ENCODE results near the gene PAX9. TPM values are rescaled to one million over a fixed set of nuclear protein-coding genes. Genes with fewer than 3 reads are reported as not detected.

The PAX9 gene
- total RNA-seq, 4 donors from 2014 or later = 0.26 to 0.98 (median 0.29) TPM; not detected in 1

DNA sequence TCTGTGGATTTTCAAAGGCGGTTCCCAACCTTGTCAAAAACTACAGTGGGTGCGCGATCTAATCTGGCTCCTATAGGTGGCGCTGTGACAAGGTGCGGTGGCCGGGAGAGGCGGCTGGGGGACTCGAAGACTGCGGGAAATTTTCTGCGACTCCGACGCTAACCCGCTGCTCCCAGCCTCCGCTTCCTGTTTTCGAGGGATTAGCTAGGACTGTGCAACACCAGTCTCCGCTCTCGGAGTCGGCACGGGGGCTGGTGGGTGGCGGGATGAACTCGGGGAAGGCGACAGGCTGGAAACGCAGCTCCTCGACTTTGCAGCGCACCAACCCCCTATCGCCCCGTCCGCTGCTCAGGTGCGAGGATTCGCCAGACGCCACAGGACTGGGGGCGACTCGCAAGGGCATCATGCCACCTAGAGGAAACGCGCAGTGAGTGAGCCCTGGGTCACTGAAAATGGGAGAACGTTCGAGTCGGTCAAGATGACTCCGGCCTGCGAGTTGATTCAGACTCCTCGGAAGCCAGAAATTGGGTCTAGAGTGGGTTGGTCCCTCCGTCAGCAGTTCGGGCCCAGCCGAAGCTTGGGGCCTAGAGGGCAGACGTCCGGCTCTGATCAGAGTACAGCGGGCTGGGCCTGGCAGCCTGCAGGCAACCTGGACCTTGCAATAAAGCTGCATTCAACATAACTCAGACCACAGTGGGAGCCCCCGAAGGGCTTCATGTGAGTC lies 5.5 kb upstream of the PAX9 start:
- intact Hi-C loops (cut with DNase I; ENCODE audit: low total_unique reads) = no loop called here
- no peak overlapping the region for H3K27ac ChIP-seq
- no peak for TF ChIP-seq POLR2A (IDR thresholded peaks at IDR 0.05)
- TF ChIP-seq, protein P1, sequence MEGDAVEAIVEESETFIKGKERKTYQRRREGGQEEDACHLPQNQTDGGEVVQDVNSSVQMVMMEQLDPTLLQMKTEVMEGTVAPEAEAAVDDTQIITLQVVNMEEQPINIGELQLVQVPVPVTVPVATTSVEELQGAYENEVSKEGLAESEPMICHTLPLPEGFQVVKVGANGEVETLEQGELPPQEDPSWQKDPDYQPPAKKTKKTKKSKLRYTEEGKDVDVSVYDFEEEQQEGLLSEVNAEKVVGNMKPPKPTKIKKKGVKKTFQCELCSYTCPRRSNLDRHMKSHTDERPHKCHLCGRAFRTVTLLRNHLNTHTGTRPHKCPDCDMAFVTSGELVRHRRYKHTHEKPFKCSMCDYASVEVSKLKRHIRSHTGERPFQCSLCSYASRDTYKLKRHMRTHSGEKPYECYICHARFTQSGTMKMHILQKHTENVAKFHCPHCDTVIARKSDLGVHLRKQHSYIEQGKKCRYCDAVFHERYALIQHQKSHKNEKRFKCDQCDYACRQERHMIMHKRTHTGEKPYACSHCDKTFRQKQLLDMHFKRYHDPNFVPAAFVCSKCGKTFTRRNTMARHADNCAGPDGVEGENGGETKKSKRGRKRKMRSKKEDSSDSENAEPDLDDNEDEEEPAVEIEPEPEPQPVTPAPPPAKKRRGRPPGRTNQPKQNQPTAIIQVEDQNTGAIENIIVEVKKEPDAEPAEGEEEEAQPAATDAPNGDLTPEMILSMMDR (IDR thresholded peaks at IDR 0.05) = no peak
- H3K4me1 ChIP-seq = no peaks in the 10 kb centered on the region
- H3K4me3 ChIP-seq = no peak overlapping the region
- peaks cover 15 to 79% of the 10 kb centered on the region in 2 donors for H3K27me3 ChIP-seq
- DNase-seq = no peak
- H3K9me3 ChIP-seq = no peaks in the 10 kb centered on the region
- no peaks in the 10 kb centered on the region for H3K36me3 ChIP-seq

DNA sequence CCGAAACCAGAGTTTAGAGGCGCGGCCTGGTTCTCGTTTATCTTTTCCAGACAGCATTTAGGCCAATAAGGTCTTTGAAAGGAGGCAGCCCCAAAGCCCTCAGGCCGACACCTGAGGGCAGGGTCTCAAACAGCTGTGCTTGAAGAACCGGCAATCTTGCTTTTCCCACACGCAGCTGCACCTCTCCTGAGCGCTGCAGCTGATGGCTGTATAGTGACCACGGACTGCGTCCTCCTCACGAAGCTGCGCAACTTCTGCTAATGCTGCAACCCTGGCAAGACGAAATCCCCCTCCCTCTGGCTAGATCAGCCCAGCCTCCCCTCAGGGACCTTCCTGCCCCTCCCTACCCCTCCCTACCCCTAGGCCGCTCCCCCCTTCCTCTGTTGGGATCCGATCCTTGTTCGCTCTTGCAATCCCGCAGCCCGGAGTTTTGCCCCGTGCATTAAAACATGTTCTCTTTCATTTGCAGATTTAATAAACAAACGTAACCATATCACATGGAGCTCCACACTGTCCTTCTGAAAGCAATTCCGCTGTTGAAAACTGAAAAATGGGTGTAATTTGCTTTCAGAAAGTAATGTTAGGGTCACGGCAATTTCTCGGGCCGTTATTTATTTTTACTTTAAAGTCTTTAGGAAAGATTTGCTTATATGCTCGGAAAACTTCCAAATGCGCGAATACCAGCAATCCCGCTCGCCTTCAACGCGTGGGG lies 4.8 kb upstream of the PAX9 start:
- DNase-seq = no peak
- Histone ChIP-seq H3K36me3 (no peaks in the 10 kb centered on the region), H3K27ac (no peak overlapping the region), H3K9me3 (no peaks in the 10 kb centered on the region), H3K27me3 (peaks cover 15 to 79% of the 10 kb centered on the region in 2 donors), H3K4me1 (peaks cover 0 to 4% of the 10 kb centered on the region in 2 donors), H3K4me3 (peak overlapping the region in 1 of 2 donors; percentile 4)
- intact Hi-C loops (cut with DNase I; ENCODE audit: low total_unique reads) = no loop called here
- TF ChIP-seq POLR2A (IDR thresholded peaks at IDR 0.05) = no peak
- TF ChIP-seq, protein P1 (IDR thresholded peaks at IDR 0.05) = no peak

DNA sequence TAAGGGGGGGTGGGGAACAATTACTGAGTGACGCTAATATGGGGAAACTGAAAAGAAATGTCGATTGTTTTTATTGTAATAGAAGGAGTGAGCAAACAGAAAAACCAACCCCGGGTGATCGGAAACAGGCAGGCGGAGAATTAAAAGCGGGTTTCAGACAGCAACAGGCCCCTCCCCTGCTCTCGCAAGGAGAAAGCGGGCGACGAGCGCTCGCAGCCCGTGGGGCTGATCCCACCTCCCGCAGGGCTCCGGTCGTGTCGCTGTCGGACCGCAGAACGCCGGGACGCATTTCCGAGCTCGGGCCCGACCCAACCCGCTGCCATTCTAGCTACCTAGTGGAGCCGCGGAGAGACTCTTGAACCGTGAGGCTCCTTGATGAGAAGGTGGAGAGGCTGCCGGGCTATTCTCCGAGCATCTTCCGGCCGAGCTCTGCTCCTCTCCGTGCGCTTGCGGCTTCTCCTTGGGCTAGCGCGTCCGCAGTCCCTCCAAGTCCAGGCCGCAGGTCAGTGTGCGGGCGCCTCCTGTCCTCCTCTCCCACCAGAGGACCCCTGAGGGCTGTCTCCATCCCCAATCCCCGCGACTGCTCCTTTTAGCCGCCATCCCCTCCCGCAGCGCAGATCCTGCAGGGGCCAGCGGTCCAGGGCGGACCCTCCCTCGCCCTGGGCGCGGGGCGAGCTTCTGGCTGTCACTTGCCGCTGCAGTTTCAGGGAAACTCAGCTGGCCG lies 4.1 kb upstream of the PAX9 start:
- Histone ChIP-seq H3K36me3 (no peaks in the 10 kb centered on the region), H3K27ac (no peak overlapping the region), H3K9me3 (no peaks in the 10 kb centered on the region), H3K4me1 (peaks cover 0 to 11% of the 10 kb centered on the region in 2 donors), H3K27me3 (peaks cover 15 to 82% of the 10 kb centered on the region in 2 donors), H3K4me3 (peak overlapping the region in 1 of 2 donors; percentile 4)
- intact Hi-C loops (cut with DNase I; ENCODE audit: low total_unique reads) = no loop called here
- no peak for DNase-seq
- no peak for TF ChIP-seq POLR2A (IDR thresholded peaks at IDR 0.05)
- TF ChIP-seq, protein P1 (IDR thresholded peaks at IDR 0.05) = no peak

DNA sequence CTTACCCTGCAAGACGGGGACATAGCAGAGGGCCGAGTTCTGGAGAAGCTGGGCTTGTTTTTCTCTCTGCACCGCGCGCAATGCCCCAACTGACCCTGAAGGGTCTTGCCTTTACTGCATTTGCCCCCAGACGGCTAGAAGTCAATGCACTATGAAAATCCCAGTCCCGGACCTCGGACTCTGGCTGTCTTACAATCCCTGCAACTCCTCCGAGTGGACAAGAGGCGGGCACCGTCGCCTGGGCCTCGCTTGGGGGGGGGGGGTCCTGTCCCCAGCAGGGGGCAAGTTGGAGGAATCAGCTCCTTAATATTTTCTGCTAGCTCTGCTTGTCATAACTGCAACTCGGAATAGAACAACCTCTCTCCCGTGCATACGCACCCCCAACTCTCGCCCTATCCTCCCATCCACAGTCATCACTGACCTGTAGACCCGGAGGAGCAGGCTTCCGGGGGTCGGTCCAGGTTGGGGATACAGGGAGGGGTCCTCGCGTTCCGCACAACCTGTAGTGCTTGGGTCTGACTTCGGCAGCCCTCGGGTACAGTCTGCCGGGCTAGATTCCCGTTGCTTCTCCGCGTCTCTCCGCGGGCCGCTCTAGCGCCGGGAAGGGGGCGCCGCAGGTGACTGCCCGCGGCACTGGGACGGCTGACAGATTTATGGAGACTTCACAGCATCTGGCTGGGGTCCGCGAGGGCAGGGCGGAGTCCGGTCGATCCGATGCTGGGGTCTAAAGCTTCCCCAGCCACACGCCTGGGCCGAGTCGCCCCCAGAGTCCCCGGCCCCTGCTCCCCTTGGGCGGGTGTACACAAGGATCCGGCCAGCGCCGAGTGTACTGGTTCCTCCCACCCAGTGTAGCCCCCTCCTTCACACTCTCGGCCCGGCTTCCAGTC lies 3.3 kb upstream of the PAX9 start:
- intact Hi-C loops (cut with DNase I; ENCODE audit: low total_unique reads) = no loop called here
- Histone ChIP-seq H3K4me1 (peaks cover 0 to 16% of the 10 kb centered on the region in 2 donors), H3K4me3 (no peak overlapping the region), H3K27ac (no peak overlapping the region), H3K27me3 (peaks cover 22 to 89% of the 10 kb centered on the region in 2 donors), H3K9me3 (no peaks in the 10 kb centered on the region), H3K36me3 (no peaks in the 10 kb centered on the region)
- no peak for TF ChIP-seq POLR2A (IDR thresholded peaks at IDR 0.05)
- TF ChIP-seq, protein P1 (IDR thresholded peaks at IDR 0.05) = no peak
- no peak for DNase-seq

Measured in uterus (tissue), 4 donors.